A204.1 (cell line): ENCODE measurements around the gene XRN2.
"Not testable (repeated sequence)": the region's sequence is repeated elsewhere in the genome, so short reads cannot be mapped to it uniquely, and the experiment has no call there.

Source experiments
- FAIRE-seq: peaks from 2 replicates; lab custom pipeline; 2012; peaks lifted over from hg19 to GRCh38; lab: Jason Lieb, UNC

The XRN2 gene

GRCh38 chr20:21352703-21353102 is 49.6 kb downstream of the XRN2 start:
- no peak for FAIRE-seq

- FAIRE-seq = no peak
Observed at GRCh38 chr20:21353236-21353635, 50.1 kb downstream of the XRN2 start.

- FAIRE-seq = no peak
Observed at GRCh38 chr20:21355981-21356380, 52.9 kb downstream of the XRN2 start.

DNA sequence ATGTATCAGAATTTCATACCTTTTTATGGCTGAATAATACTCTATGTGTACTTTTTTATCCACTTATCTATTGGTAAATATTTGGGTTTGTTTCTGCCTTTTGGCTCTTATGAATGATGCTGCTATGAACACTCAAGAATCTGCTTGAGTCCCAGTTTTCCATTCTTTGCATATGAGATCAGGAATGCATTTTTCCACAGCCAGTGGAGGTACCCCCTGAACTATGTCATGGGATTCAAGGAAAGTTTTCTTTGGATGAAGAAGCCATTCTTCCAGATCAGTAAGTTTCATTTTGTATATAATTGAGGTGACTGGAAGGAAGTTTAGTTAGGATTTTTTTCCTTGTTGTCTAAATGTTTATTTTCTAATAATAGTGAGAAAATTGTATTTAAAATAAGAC is 53.3 kb downstream of the XRN2 start:
- no peak for FAIRE-seq

DNA sequence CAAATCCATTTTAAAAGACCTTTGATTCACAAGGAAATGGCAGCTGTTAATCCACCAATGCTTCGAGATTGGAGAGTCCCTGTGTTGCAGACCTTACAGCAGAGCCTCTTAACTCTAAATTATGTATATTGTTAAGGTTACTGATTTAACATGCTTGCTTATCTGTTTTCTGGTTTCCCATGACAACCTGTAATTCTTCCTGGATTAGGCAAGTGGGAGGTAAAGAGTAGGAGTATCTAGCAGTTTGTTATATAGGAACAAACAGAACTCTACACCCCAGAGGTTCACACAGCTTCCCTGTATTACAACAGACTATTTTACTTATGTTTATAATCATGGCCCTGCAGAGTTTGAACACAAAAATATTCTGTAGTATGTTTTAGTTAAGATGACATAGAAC is 54.7 kb downstream of the XRN2 start:
- FAIRE-seq = no peak

- FAIRE-seq = no peak
Observed at GRCh38 chr20:21358737-21359136, 55.6 kb downstream of the XRN2 start.

DNA sequence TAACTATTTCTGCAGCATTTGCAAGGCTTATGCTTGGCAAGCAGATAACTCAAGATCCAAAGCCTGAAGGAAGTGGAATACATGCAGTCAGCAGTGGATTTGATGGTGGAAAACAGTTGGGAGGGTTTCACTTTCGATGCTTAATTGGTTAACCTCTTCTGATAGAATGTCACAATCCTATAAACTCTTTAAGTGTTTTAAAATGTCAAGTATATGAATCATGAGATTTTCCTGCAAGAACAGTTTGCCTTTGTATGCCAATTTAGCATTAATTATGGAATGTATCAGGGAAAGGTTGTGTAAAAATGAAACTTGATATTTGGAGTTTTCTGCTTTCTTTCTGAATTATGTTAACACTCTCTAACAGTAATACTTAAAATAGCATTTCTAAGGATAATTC is 57.6 kb downstream of the XRN2 start:
- FAIRE-seq = no peak

- no peak for FAIRE-seq
Observed at GRCh38 chr20:21361266-21361665, 58.1 kb downstream of the XRN2 start.

DNA sequence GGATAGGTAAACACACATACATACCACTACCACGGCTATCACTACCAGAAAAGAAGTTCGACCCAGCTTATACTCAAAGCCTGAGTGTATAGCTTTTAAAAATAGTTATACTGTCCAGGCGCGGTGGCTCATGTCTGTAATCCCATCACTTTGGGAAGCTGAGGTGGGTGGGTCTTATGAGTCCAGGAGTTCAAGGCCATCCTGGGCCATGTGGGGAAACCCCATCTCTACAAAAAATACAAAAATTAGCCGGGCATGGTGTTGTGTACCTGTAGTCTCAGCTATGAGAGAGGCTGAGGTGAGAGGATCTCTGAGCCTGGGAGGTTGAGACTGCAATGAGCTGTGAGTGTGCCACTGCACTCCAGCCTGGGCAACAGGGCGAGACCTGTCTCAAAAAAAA is 61.3 kb downstream of the XRN2 start:
- FAIRE-seq = no peak

DNA sequence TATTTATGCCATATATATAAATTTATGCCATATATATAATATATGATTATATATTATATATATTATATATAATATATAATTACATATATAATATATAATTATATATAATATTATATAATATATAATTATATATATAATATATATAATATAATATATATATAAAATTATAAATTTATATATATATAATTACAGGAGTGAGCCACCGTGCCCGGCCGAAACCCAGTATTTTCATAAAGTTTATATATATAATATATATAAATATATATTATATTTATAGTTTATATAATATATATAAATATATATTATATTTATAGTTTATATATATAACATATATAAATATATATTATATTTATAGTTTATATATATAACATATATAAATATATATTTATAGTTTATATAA is 62.6 kb downstream of the XRN2 start:
- FAIRE-seq = peak; percentile 99

GRCh38 chr20:21366273-21366672 is 63.1 kb downstream of the XRN2 start:
- FAIRE-seq = not testable (repeated sequence)

- FAIRE-seq = no peak
Observed at GRCh38 chr20:21368791-21369190, 65.7 kb downstream of the XRN2 start.

DNA sequence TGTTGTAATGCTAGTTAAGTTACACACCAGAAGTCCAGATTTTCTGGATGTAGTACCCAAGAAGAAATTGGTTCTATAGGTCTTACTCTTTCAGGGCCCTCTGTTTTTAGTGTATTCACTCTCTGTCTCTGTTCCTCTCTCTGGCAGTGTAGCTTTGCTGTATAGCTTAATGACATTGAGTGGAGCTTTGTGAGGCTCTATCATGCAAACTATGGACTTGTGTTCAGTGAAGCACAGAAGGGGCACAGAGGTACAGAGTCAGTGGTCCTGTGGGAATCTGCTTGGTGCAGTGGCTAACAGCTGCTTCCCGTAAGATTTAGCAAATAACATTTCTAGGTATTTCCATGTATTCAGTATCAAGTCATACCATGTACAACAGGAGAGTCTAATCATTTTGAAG is 68.1 kb downstream of the XRN2 start:
- FAIRE-seq = no peak

DNA sequence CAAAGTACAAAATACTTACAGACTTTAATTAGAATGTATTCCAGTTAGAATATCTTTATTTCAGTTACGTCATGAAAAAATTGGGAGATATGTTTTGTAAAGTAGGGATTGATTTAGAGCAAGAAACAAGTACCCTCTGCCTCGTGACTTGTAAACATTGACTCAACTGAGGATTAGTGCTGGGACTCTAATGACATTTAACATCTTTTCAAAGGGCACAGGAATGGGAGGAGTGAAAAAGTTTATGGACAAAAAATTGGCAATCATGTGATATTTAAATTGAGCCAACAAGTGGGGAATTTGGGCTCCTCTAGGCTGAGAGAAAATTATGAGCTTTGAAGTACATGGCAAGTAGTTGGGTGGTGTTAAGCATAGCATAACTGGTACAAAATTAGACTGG is 68.9 kb downstream of the XRN2 start:
- FAIRE-seq = no peak

GRCh38 chr20:21373436-21373835 is 70.3 kb downstream of the XRN2 start:
- no peak for FAIRE-seq

DNA sequence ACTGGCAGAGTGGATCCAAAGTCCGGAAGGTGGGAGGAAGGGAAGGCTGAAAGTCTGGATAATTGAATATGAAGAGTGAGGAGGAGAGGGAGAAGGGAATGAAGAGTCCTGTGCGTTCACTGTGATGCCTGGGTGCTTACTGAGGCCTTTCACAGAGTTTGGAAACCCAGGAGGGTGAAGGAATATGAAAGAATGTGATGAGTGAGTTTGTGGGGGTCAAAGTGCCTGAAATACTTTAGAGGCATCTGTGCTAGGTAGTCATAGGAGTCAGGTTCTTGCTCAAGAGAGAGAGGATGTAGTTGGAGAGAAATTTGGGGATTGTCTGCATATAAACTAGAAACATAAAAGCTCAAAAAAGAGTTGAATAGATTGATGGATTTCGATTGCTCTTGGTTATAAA is 73.5 kb downstream of the XRN2 start:
- no peak for FAIRE-seq

DNA sequence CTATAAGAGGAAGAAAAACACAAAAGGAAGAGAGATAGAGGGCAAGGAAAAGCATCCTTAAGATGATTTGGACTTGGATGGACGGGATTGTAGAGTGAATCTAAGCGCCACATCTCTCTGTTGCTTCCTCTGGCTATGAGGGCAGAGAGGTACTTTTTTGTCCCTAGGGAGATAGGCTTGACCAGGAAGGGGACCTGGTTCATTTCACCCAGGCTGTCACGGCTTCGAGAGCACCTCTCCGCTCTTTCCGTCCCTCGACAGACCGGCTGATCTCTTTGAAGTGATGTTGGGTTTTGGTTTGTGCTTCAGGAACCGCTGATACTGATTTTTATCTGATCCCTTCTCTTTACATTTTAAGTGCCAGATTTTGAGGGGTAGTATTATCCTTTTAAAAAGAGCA is 74.6 kb downstream of the XRN2 start:
- FAIRE-seq = no peak

GRCh38 chr20:21378259-21378658 is 75.1 kb downstream of the XRN2 start:
- no peak for FAIRE-seq

DNA sequence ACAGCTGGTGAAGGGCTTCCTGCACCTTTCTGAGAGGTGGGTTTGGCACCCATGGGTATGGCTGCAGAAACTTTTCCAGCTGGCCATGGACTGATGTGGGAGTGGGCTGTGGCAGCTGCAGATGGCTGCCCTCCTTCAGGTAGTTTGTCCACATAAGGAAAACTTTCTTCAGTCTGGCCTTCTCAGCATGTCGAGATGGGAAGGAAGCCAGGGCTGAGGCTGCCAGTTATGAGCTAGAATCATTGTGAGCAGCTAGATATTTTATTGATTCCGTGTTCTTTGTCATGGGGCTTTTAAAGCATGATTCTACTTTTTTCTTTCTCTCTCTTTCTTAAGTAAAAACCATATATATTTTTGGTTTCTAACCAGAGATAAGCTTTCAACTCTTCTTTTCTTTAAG is 77.6 kb downstream of the XRN2 start:
- no peak for FAIRE-seq

DNA sequence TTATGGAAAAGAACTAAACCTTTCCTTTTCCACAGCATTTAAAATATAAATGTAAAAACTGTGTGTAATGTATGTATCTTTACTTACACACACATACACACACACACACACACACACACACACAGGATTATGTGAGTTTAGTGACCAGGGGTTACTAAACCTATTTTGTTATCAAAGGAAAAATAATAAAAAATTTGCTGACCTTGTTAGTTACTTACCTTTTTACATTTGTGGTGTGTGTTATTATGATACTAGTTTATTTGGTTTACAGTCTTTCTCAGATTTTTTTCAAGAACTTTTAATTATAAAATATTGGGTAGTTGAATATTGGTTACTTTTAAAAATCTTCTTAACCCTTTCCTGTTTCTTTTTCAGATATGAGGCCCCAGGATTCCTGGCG is 78.5 kb downstream of the XRN2 start:
- no peak for FAIRE-seq

GRCh38 chr20:21384308-21384892 is 81.3 kb downstream of the XRN2 start:
- no peak for FAIRE-seq

- no peak for FAIRE-seq
Observed at GRCh38 chr20:21386111-21386510, 83.0 kb downstream of the XRN2 start.

- FAIRE-seq = no peak
Observed at GRCh38 chr20:21387528-21387927, 84.4 kb downstream of the XRN2 start.

GRCh38 chr20:21388566-21388965 is 85.4 kb downstream of the XRN2 start:
- FAIRE-seq = no peak

GRCh38 chr20:21389368-21389767 is 86.2 kb downstream of the XRN2 start:
- no peak for FAIRE-seq
